ENCODE results near the gene RTL10. TPM values are rescaled to one million over a fixed set of nuclear protein-coding genes. Genes with fewer than 3 reads are reported as not detected.

The RTL10 gene
- total RNA-seq, 1 experiment from 2014 or later = 24.4 TPM

DNA sequence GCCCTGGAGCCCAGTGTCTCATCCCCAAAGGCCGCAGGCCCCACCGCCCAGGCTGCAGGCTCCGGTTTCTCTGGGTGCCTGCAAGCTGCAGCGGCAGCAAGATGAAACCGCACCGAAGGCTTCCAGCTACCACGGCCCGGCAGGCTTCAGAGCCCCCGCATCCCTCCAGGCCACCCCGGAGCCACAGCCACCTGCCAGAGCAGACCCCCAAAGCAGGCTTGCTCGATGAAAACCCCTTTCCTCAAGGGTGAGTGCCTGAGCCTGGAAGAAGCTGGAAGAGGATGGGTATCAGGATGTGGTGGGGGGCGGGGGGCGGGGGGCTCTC is 24.5 kb upstream of the RTL10 start:
- Histone ChIP-seq H2BK5ac (ENCODE audit: insufficient read length, low read length) (no peak overlapping the region), H2BK12ac (ENCODE audit: insufficient read length, low read depth, low read length) (no peak overlapping the region), H3K9me3 (ENCODE audit: control insufficient read depth, low read depth, low read length) (no peaks in the 10 kb centered on the region), H3K56ac (ENCODE audit: insufficient read length, low read depth, low read length) (no peak overlapping the region), H3K18ac (ENCODE audit: insufficient read length, low read depth, low read length) (no peak overlapping the region), H3K14ac (ENCODE audit: insufficient read depth, low read length) (no peak overlapping the region), H3T11ph (ENCODE audit: low read length) (no peak overlapping the region), H4K5ac (ENCODE audit: insufficient read length, low read depth, low read length) (no peak overlapping the region), H3K79me2 (ENCODE audit: insufficient read depth, low read length) (no peaks in the 10 kb centered on the region; the same call in 1 of the 2 replicates), H3K27ac (ENCODE audit: insufficient read length, low read depth, low read length) (no peak overlapping the region), H4K20me1 (ENCODE audit: control insufficient read depth, insufficient read depth, insufficient read length) (no peaks in the 10 kb centered on the region), H2AFZ (ENCODE audit: low read length) (no peak overlapping the region), H3K4ac (ENCODE audit: low read depth, low read length) (no peak overlapping the region), H3K23ac (ENCODE audit: insufficient read length, low read depth, low read length) (no peak overlapping the region), H2AK5ac (ENCODE audit: insufficient read length, low read length) (no peak overlapping the region), H3K9ac (ENCODE audit: extremely low read depth, insufficient read length, low read length) (no peak overlapping the region), H2BK120ac (ENCODE audit: low read depth, low read length, poor library complexity, severe bottlenecking) (no peak overlapping the region), H4K91ac (ENCODE audit: insufficient read length, low read depth, low read length) (no peak overlapping the region), H4K8ac (replicated peaks; ENCODE audit: insufficient read length, low read depth, low read length) (no peak overlapping the region), H3K4me1 (ENCODE audit: insufficient read depth, low read length) (peaks cover 2% of the 10 kb centered on the region; the same call in 1 of the 2 replicates), H2BK15ac (ENCODE audit: low read depth, low read length) (no peak overlapping the region), H3K79me1 (ENCODE audit: insufficient read depth, low read depth, low read length, poor library complexity, severe bottlenecking) (no peaks in the 10 kb centered on the region), H3K4me2 (ENCODE audit: insufficient read depth, insufficient read length, low read length) (no peak overlapping the region), H2BK20ac (ENCODE audit: low read depth, low read length, poor library complexity, severe bottlenecking) (no peak overlapping the region), H3K23me2 (ENCODE audit: insufficient read length, low read depth, low read length, poor library complexity, severe bottlenecking) (no peaks in the 10 kb centered on the region), H3K27me3 (ENCODE audit: insufficient read depth, low read length) (no peaks in the 10 kb centered on the region)
- Mint-ChIP-seq H3K4me3 (no peak overlapping the region), H3K9me3 (no peaks in the 10 kb centered on the region), H3K36me3 (ENCODE audit: insufficient read depth in 1 of 3, low read depth in 3 of 3) (no peaks in the 10 kb centered on the region), H3K4me1 (peaks cover 31% of the 10 kb centered on the region in 2 experiments), H3K27ac (no peak overlapping the region), H3K27me3 (ENCODE audit: low read depth) (no peaks in the 10 kb centered on the region)
- TF ChIP-seq, protein P1, sequence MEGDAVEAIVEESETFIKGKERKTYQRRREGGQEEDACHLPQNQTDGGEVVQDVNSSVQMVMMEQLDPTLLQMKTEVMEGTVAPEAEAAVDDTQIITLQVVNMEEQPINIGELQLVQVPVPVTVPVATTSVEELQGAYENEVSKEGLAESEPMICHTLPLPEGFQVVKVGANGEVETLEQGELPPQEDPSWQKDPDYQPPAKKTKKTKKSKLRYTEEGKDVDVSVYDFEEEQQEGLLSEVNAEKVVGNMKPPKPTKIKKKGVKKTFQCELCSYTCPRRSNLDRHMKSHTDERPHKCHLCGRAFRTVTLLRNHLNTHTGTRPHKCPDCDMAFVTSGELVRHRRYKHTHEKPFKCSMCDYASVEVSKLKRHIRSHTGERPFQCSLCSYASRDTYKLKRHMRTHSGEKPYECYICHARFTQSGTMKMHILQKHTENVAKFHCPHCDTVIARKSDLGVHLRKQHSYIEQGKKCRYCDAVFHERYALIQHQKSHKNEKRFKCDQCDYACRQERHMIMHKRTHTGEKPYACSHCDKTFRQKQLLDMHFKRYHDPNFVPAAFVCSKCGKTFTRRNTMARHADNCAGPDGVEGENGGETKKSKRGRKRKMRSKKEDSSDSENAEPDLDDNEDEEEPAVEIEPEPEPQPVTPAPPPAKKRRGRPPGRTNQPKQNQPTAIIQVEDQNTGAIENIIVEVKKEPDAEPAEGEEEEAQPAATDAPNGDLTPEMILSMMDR (conservative IDR thresholded peaks at IDR 0.05) = no peak
- WGBS (ENCODE audit: extremely low coverage, insufficient read length, low lambda C conversion rate) = no CpG with 5 or more reads among the region's 13 CpGs
- peak; percentile 29 for DNase-seq

All from H9 (cell line).